Esophagus squamous epithelium (tissue), 4 donors: ENCODE data around the gene GPX5.

Experiments used
- CTCF ChIP-seq, 6 experiments: fragments of 450-650 bp in 4 of 6; fragments of 200-600 bp in 2 of 6; sonication (generic) in 2 of 6; IDR thresholded peaks; one replicate each; pipeline ENCODE4 v1.5.1; 2016 to 2019; ENCODE audit warnings: antibody characterized with exemption in 6 of 6, mild to moderate bottlenecking in 4 of 6, moderate library complexity in 4 of 6
- POLR2A ChIP-seq, 4 donors: fragments of 450-650 bp; IDR thresholded peaks; one replicate each; pipeline ENCODE4 v1.6.1; 2017; ENCODE audit warnings: antibody characterized with exemption in 4 of 4, mild to moderate bottlenecking in 4 of 4, moderate library complexity in 3 of 4

GRCh38 chr6:28480253-28480932, 45.3 kb upstream of the GPX5 start:
- no peak for TF ChIP-seq CTCF (IDR thresholded peaks at IDR 0.05)
- TF ChIP-seq POLR2A (IDR thresholded peaks at IDR 0.05) = no peak
